Umbilical cord (tissue), 2 donors: ENCODE data around the gene ARHGEF7. TPM values are rescaled to one million over a fixed set of nuclear protein-coding genes. Genes with fewer than 3 reads are reported as not detected.
A peak's percentile ranks its signal among the peaks of the same experiment; 100 is the strongest.

Experiments
- DNase-seq: peaks from one replicate; pipeline ENCODE4 v3.0.0-alpha.2; 2015; ENCODE audit warnings: low spot score
- total RNA-seq: library from RNA; depleted of rRNA; stranded (reverse); fragments of >200 nt; gene quantifications from one replicate; pipeline ENCODE4 v1.2.3, GENCODE V29; 2014; ENCODE audit warnings: low replicate concordance; ENCODE audit not compliant: insufficient read depth

Gene ARHGEF7
- total RNA-seq, 1 donor from 2014 or later: 99.2 TPM

DNA sequence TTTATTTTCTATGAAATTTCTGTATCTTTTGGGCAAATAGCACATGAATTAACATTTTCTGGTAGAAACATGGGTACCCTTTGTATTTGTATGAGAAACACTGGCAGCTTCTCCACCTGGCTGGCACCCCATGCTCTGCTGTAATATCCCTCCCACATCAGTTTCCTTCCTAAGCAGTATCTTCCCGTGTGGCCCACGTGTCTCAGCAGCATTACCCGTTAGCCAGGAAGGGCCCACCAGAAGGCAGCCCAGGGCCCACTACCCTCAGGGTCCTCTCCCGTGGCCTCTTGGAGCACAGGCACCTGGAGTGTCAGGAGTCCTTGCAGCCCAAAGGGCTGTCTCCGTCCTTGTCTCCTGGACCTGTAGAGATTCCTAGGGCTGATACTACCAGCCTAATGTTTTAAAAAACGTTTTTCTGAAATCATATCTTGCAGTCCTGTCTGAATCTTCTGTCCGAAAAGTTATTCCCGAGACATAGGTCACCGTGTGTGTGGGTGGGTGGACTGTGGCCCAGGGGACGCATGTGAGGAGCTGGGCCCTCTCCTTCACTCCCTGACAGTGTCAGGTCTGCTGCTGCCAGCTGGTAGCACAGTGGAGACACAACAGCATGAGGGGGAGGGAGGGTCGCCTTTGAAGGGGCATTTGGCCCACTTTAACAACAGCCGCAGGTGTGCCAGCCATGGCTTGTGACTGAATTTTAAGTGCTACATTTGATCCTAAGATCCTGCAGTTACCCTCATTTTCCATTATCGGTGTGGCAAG is 183.3 kb downstream of the ARHGEF7 start:
- DNase-seq: no peak

DNA sequence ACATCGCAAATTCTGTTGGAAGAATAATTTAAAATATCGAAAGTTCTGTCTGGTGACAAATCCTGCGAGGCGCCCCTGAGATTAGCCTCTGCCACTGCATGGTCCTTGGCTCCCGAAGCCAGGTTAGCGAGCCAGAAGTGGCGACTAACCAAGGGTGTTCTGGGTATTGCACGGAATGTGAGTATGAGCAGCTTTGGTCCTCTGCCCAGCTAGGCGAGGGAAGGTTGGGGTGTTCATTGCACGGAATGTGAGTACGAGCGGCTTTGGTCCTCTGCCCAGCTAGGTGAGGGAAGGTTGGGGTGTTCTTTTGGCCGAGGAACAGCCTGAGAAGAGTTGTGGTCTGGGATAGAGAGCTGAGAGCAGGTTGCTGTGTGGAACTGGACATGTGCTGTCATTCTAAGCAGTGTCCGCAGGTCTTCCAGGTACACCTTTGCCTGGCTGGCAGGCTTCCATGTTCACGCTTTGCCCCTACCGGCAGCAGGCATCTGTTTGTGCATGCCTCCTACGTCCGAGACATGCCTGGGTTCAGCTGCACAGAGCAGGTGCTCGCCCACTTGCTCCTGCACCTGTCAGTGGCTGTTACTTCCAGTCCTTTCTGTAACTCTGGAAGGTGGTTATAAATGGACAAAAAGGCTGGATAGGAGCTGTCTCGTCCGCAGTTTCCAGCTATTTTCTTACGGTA is 187.1 kb downstream of the ARHGEF7 start:
- DNase-seq: no peak

DNA sequence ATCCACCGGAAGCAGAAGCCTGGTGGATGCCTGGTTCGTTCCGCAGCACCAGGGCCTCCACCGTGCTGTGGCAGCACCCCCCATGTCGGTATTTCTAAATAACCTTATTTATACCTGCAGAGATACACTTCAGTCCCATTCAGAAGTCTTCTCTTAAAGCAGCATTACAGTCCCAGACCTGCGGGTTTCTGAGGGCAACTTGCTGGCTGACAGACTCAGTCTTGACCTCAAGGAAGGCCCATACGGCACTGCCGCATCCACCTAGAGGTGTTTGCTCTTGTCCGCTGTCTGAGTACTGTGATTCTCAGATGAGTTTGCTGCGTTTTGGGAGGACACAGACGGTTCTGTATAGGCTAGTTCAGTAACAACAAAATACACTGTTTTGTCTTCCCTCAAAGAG is 188.4 kb downstream of the ARHGEF7 start:
- no peak for DNase-seq

DNA sequence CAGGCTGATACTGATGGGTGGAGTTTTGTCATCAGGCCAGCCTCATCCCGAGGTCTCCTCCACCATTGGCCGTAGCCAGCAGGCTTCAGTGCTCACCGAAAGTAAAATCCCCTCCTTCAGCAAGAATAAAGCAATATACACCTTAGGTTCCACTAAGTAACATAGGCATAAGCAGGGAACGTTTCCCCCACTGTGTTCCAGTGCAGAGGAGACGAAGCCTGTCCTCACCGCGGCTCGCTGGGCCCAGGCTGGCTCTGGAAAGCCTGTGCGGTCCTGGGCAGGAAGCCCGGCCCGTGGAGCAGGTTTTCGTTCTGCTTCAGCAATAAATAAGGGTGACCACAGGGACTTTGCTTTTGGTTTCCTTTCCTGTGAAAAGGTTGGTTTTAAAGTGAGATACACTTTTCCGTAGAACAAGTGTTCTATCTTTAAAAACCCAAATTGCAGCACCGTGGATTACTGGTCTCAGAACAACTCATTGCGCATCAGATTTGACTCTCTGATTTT is 189.0 kb downstream of the ARHGEF7 start:
- DNase-seq: no peak

DNA sequence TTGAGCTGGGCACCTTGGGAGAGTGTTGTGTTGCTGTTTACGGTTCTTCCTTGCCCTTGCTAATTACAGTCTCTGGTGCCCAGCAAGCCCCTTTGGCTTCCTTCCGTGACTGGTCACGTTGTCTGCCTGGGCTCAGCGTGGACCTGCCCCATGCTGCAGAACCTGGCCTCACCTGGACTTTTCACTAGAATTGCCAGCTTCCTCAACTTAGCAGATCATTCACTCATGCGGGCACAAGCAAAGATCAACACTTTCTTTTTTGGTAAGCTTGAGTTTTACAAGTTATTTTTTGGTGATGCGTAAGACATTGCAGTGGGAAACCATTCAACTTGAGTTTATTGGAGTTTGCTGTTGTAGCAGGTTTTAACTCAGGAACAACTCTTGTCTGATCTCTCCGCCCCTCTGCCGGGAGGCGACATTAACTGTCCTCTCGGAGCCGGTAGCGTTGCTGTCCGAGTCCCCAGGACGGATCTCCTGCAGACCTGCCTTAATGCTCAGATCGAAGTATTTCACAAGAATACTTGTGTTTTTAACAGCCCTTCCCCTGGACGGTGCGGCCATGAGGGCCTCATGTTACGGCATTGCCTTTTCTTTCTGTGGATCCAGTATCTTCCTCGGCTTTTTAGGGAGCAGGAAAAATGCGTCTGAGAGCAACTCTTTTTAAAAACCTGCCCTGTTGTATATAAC is 189.6 kb downstream of the ARHGEF7 start:
- DNase-seq: no peak

DNA sequence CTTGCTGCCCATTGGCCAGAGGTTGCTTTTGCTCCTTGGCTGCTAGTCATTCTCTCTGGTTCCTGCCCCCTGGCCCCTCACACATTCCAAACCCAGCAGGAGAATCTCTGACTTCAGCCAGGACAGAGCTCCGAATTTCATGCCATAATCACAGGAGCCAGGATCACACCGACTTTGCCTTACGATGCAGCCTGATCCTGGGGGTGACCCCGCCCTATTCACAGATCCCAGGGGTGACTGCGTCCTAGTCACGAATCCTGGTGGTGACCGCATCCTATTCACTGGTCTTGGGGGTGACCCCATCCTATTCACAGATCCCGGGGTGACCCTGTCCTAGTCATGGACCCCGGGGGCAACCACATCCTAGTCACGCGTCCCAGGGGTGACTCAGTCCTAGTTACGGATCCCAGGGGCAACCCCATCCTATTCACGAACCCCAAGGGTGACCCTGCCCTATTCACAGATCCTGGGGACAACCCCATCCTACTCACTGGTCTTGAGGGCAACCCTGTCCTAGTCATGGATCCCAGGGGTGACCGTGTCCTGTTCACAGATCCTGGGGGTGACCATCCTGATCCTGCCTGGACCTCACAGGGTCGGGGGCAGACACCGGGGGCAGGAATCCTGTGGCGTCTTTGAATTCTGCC is 198.0 kb downstream of the ARHGEF7 start:
- no peak for DNase-seq

DNA sequence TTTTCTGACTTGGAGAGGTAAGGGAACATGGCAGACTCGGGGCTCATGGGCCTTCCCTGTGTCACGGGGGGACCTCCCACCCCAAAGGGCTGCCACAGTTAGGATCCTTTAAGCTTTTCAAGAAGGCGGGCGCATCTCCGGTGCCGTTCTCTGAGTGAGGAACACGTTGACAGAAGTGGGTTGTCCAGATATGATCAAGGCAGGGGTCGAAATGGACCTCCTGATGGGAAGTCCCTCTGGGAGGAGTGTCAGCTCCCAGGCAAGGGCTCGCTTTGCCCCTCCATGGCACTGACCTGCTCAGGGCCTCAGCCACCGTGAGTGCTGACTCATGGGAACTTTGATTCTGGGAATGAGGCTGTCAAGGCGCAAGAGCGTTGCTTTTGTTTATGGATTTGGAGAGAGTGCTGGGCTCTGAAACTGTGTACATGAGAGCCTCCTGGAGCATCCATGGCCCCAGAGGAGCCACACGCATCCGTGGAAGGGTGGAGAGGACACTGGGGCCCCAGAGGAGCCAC is 198.9 kb downstream of the ARHGEF7 start:
- no peak for DNase-seq

DNA sequence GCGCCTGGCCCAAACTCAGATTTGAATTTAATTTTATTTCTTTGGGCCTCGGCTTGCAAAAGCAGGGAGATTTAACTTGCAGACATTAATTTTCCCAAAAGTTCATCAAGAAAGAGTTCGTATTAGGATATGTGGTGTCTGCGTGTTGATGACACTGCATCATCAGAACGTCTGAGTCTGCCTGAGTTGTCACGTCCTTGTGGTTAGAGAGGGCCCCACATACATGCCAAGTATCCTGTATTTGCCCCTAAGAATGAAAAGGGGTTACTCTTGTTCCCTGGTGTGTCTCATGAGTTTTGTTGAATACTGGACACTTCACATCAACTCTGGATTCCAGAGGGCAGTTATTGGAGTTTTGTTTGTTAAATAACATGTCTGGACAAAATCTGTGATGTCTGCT is 199.7 kb downstream of the ARHGEF7 start:
- DNase-seq: no peak

DNA sequence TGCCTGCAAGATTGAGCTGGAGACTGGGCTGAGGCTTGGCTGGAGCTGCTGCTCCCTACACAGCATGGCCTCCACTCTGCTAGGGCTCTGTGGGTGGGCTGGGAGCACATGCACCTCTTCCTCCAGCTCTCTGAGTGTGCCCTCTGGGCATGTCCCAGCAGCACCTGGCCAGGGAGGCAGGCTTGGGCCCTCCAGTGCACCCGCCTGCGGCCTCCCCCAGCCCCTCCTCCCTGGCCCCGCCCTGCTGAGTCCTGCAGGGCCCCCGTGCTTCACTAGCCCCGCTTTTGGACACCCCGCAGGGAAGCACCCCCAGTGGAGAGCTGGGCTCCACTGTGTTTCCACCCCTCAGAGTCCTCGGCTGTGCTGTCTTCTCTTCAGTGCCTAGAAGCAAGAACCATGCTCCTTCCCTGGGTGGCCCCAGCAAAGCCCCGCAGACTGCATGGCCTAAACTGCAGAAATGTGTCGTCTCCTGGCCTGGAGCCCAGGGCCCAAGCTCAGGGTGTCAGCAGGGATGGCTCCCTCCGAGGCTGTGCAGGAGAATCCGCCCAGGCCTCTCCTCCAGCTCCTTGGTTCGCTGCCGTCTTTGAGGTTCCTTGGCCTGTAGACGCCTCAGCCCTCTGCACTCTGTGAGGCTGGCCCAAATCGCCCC is 200.4 kb downstream of the ARHGEF7 start:
- DNase-seq: peak; percentile 16

DNA sequence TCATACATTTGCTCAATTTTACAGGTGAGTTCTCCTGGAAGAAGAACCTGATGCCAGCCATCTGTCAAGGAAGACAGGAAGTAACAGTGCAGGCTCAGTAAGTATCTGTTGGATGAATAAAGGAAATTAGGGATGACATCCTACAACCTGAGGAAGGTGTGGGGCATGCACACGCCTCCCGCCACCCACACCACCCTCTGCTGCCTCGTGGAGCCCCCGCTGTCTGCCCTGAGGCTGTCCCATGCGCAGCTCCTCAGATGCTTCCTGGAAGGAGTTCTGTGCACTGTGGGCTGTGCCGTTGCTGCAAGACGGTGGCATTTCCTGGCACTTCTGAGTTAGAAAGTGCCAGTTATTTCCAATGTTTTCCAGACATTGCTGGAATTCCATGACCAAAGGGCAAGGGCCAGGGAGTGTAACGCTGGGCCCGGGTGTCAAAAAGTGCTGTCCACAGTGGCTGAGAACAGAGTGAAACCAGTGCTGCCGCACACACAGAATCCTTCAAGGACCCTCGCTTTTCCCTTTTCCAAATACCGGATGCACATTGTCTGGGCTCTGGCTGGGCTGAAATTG is 201.1 kb downstream of the ARHGEF7 start:
- peak; percentile 26 for DNase-seq

DNA sequence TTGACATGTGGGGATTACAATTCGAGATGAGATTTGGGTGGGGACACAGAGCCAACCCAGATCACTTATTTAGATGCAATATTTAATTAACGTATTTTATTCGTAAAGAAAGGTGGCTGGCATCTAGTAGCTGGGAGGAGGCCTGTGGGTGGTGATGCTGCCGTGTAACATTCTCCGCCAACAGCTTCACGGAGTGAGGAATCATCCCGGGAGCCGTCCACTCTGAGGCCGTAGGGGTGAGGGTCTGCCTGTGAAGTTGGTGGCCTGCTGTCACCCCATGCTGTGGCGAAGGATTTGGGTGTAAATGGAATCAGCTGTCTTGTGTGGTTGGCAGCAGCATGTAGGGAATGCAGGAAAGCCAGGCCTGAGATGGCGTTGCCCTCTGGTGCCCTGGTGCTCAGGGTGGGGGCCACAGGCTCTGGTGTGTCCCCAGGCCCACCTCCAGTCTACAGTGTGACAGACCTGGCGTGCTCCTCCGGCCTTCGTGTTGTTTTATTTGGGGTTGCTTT is 202.0 kb downstream of the ARHGEF7 start:
- no peak for DNase-seq

DNA sequence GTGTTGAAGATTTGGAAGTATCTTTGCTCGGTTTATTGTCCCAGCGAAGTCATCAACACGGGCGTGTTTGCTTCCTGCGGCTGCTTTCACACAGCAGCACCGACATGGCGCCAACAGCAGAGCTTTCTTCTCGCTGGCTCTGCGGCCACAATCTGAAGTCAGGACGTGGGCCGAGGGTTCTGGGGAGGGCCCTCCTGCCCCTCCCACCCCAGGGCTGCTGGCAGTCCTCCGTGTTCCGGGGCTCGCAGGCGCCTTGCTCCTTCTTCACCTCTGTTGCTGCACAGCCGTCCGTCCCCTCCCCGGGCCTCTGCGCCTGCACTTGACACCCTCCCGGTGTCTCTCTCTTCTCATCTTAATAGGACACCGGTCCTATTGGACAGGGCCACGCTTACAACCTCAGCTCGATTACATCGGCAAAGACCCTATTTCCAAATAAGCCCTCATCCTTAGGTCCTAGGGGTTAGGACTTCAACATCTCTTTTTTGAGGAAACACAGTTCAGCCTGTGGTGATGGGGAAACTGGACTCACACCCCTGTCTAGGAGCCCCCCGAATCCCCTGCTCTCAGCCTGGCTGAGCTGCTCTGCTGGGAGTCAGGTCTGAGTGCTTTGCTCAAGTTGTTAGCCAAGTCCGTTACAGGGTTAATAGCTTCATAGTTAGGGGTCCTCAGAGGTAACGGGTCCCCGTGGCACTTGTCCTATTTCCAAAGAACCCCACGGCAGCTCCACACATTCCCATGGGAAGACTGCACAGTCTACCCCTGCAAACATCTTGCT is 202.6 kb downstream of the ARHGEF7 start:
- DNase-seq: no peak

DNA sequence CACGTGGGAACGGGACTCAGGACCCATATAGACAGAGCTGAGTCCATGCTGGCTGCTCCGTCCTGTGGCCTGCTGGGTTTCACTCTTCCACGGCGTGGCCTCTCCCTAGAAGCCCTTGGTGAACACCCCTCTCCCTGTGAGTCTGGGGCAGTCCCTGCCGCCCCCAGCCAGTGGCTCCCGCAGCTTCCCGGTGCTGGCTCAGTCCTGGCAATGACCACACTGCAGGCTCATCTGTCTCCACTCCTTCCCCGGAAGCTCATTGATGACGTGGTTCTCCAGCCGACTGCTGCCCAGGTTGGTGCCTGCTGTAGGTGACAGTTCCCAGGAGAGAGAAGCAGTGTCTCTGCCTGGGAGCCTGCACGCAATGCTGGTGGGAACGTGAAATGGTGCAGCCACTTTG is 203.3 kb downstream of the ARHGEF7 start:
- no peak for DNase-seq

DNA sequence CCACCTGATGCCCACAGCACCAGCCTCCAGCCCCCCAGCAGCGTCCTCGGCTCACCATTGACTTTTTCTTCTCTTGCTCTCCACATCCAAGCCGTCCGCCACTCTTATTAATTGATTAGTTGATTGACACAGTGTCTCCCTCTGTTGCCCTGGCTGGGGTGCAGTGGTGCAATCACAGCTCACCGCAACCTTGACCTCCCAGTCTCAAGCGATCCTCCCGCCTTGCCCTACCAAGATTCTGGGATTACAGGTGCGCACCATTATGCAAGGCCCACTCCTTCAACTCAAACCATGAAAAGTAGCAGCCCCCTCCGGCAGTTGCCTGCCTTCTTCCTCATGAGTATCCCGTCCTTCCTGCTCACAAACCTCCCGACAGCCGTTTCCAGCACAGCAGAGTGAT is 204.4 kb downstream of the ARHGEF7 start:
- no peak for DNase-seq

DNA sequence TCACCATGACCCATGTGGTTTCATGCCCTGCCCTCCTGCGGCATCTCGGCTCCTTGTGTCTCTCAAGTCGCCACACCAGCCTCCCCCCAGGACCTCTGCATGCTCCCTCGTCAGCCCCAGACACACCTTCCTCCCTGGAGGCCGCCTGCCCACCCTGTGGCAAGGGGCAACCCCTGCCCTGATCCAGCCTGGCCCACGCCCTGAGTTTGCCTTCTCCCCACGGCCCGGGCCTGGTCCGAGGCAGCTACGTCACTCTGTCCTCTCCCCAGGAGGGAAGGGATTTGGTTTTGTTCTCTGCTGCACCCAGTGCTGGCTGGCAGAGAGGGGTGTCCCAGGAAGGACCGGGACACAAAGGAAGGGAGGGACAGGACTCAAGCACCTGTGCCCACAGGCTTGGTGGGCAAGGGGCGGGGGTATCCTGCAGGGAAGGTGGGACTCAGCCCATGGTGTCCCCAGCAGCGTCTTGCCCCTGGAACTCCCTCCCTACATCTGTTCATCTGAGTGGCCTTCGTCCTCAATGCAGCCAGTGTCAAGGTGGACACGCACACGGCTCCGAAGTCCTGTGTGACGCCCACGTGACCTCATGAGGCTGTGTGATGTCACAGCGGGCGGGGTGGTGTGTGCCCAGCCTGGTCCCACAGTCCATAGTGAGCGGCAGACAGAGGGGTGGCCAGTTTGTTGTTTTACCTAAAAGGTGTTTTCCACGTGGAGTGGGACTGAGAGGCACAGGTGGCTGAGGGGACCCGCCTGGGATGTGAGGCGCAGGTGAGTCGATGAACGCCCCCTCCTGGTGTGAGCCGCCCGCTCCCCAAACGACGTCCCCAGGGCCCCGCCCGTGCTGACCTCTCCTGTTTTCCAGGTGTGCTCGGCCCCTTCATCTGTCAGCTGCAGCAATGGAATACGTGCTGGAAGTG is 205.1 kb downstream of the ARHGEF7 start, which contains the start of gene TEX29:
Gene TEX29, plus strand, starts transcription at position 645 of the 914 bp plus-strand sequence. Its CDS starts 249 bp downstream, at position 894.
- DNase-seq: no peak

DNA sequence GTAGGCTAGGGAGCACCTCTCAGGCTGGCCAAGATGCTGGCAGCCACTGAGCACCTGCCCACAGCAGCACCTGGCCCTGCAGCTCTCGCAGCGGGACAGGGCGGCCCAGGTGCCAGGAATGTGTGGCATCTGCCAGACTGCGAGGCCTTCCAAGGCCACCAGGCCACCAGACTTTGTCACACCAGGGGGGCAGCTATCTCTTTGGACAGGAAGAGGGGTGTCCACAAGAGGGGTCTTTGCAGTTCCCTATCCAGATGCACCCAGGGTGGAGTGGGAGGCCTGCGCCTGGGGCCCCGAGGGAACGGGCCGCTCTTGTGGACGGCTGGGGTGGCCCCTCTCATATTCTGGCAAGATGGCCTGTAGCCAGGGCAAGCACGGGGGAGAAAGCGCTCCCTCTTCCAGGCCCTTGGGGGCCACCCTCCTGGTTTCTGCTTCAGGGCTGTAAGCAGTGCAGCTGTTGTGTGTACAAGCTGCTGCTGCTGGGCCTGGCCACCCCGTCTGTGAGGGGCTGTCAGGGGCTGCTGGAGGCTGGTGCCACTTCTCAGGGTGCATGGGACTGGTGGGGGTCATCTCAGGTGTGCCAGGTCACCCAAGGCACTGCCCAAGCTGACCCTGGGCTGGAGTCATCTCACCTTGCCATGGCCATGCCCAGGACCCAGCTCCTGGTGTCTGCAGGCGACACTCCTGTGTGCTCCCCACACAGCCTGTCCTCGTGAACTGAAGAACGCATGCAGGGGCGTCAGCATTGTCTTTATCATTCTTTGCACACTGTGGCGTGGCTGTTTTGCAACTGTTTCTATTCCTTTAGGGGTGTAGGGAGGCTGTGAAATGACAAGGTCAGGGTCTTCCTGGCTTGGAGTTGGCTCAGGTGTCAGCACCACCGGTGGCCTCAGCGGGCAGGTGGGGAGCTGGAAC is 207.1 kb downstream of the ARHGEF7 start:
- DNase-seq: no peak

DNA sequence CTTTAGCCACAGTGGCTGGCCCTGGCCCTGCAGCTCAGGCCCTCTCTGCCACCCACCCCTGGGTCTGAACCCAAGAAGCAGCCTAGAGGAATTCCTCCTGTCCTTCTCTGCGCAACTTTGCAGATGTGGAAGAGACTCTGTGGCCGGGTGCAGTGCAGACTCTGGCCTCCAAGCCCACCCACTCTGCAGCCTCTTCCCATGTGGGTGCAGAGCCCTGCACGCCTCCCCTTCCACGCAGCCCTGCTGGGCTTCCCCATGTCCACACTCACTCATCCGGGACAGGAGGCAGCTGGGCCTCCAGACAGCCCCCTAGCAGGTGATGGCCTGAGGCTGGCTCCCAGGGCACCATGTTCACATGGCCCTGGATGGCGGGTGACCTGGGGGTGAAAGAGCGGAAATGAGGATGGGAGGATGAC is 207.8 kb downstream of the ARHGEF7 start:
- DNase-seq: no peak

DNA sequence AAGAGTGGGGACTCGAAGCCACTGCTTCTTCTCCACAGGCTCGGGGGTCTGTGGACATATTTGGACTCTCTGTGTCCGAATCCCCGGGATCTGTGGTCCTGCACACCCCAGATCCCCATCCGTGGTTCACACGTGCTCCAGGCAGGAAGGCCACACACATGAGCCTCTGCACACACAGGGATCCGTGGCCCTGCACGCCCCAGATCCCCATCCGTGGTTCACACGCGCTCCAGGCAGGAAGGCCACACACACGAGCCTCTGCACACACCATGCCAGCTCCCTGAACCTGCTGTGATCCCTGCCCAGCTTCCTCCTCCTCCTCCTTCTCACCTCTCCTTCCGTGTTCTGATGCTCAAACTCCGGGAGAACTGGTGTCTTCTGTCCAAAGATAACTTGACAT is 208.4 kb downstream of the ARHGEF7 start:
- no peak for DNase-seq
